Trophoblast cell (in vitro differentiated cells and primary cell): Measurements from ENCODE around the gene MOXD1.
A peak's percentile ranks its signal among the peaks of the same experiment; 100 is the strongest.

Experiments
- DNase-seq, 2 donors: peaks; one replicate each; pipeline ENCODE4 v3.0.0-alpha.2; 2016
- H2AFZ ChIP-seq: 2 replicates; pipeline ENCODE4 v1.6.1; 2013; ENCODE audit warnings: low read length, moderate library complexity, mild to moderate bottlenecking; ENCODE audit not compliant: insufficient read depth, poor library complexity
- H2AK5ac ChIP-seq: 2 replicates; pipeline ENCODE4 v1.6.1; 2013; ENCODE audit warnings: mild to moderate bottlenecking, low read length
- H2BK120ac ChIP-seq: 2 replicates; pipeline ENCODE4 v1.6.1; 2013; ENCODE audit warnings: low read length, mild to moderate bottlenecking, moderate library complexity; ENCODE audit not compliant: insufficient read depth, poor library complexity
- H2BK12ac ChIP-seq: 2 replicates; pipeline ENCODE4 v1.6.1; 2013; ENCODE audit warnings: mild to moderate bottlenecking, low read length, moderate library complexity
- H2BK5ac ChIP-seq: 2 replicates; pipeline ENCODE4 v1.6.1; 2013; ENCODE audit warnings: low read length, low read depth, moderate library complexity, mild to moderate bottlenecking; ENCODE audit not compliant: poor library complexity
- H3K14ac ChIP-seq: 2 replicates; pipeline ENCODE4 v1.6.1; 2013; ENCODE audit warnings: mild to moderate bottlenecking, low read length
- H3K18ac ChIP-seq: 2 replicates; pipeline ENCODE4 v1.6.1; 2013; ENCODE audit warnings: mild to moderate bottlenecking, low read length
- H3K23ac ChIP-seq: 2 replicates; pipeline ENCODE4 v1.6.1; 2013; ENCODE audit warnings: low read length
- H3K27ac ChIP-seq: 2 replicates; pipeline ENCODE4 v1.5.1; 2013; ENCODE audit warnings: low read depth, mild to moderate bottlenecking, inconsistent platforms, low read length, moderate library complexity
- H3K27me3 ChIP-seq: 2 replicates; pipeline ENCODE4 v1.6.1; 2013; ENCODE audit warnings: inconsistent platforms, mild to moderate bottlenecking, low read length, moderate library complexity; ENCODE audit not compliant: insufficient read depth
- H3K36me3 ChIP-seq, 2 experiments: 1 replicate in 1 of 2; 2 replicates in 1 of 2; pipeline ENCODE4 v1.6.1; 2013; ENCODE audit warnings: low read length in 2 of 2, mild to moderate bottlenecking in 2 of 2, moderate library complexity in 1 of 2; ENCODE audit not compliant: insufficient read depth in 2 of 2, control insufficient read depth in 1 of 2
- H3K4ac ChIP-seq: 2 replicates; pipeline ENCODE4 v1.6.1; 2013; ENCODE audit warnings: low read depth, mild to moderate bottlenecking, low read length, moderate library complexity
- H3K4me1 ChIP-seq, 2 experiments: 1 replicate in 1 of 2; 2 replicates in 1 of 2; pipeline ENCODE4 v1.6.1; 2013; ENCODE audit warnings: low read length in 2 of 2, mild to moderate bottlenecking in 2 of 2, moderate library complexity in 1 of 2; ENCODE audit not compliant: insufficient read depth in 2 of 2, control insufficient read depth in 1 of 2
- H3K4me2 ChIP-seq: 2 replicates; pipeline ENCODE4 v1.6.1; 2013; ENCODE audit warnings: inconsistent platforms, mild to moderate bottlenecking, low read length, moderate library complexity
- H3K4me3 ChIP-seq: 2 replicates; pipeline ENCODE4 v1.5.1; 2013; ENCODE audit warnings: mild to moderate bottlenecking, low read depth, low read length, inconsistent platforms
- H3K79me1 ChIP-seq: one replicate; pipeline ENCODE4 v1.6.1; 2013; ENCODE audit warnings: low read length
- H3K79me2 ChIP-seq: 2 replicates; pipeline ENCODE4 v1.6.1; 2013; ENCODE audit warnings: low read length, mild to moderate bottlenecking; ENCODE audit not compliant: control insufficient read depth, insufficient read depth, poor library complexity
- H3K9ac ChIP-seq: 2 replicates; pipeline ENCODE4 v1.6.1; 2013; ENCODE audit warnings: mild to moderate bottlenecking, low read length
- H3K9me3 ChIP-seq: 2 replicates; pipeline ENCODE4 v1.6.1; 2013; ENCODE audit warnings: low read depth, mild to moderate bottlenecking, control low read depth, inconsistent platforms, low read length; ENCODE audit not compliant: insufficient read depth
- H4K12ac ChIP-seq: 2 replicates; pipeline ENCODE4 v1.6.1; 2013; ENCODE audit warnings: low read depth, mild to moderate bottlenecking, low read length, moderate library complexity
- H4K8ac ChIP-seq: 2 replicates; pipeline ENCODE4 v1.6.1; 2013; ENCODE audit warnings: low read depth, mild to moderate bottlenecking, low read length, moderate library complexity
- H4K91ac ChIP-seq: one replicate; pipeline ENCODE4 v1.6.1; 2013; ENCODE audit warnings: low read depth, mild to moderate bottlenecking, low read length, moderate library complexity
- WGBS: extraction: QIAGEN DNeasy Blood & Tissue Kit; methylation state at CpG from one replicate; pipeline ENCODE4 v1.1.7; 2013; ENCODE audit warnings: missing lambda C conversion rate; ENCODE audit not compliant: insufficient read length, insufficient coverage; ENCODE audit errors: extremely low coverage; 5-methylcytosine and 5-hydroxymethylcytosine counted together

Gene MOXD1

GRCh38 chr6:132412656-132413498, 11.6 kb upstream of the MOXD1 start:
- H2BK5ac ChIP-seq = no peak overlapping the region
- H4K8ac ChIP-seq = no peak overlapping the region
- H4K12ac ChIP-seq = no peak overlapping the region
- peak in 1 of 2 donors; percentile 49 for DNase-seq
- no peaks in the 10 kb centered on the region for H3K36me3 ChIP-seq
- no peak overlapping the region for H2BK12ac ChIP-seq
- H3K4me2 ChIP-seq = no peak overlapping the region
- no peaks in the 10 kb centered on the region for H3K79me1 ChIP-seq
- no peak overlapping the region for H2AFZ ChIP-seq
- no peak overlapping the region for H4K91ac ChIP-seq
- no peak overlapping the region for H2AK5ac ChIP-seq
- H3K9ac ChIP-seq = no peak overlapping the region
- H3K27me3 ChIP-seq = no peaks in the 10 kb centered on the region
- H3K4me3 ChIP-seq = no peak overlapping the region
- WGBS = no CpG with 5 or more reads among the region's 5 CpGs
- H3K4ac ChIP-seq = no peak overlapping the region
- H3K9me3 ChIP-seq = no peaks in the 10 kb centered on the region
- no peaks in the 10 kb centered on the region for H3K79me2 ChIP-seq
- H2BK120ac ChIP-seq = no peak overlapping the region
- H3K4me1 ChIP-seq = peaks cover 3 to 4% of the 10 kb centered on the region in 2 experiments
- H3K14ac ChIP-seq = no peak overlapping the region
- no peak overlapping the region for H3K23ac ChIP-seq
- H3K27ac ChIP-seq = no peak overlapping the region
- H3K18ac ChIP-seq = no peak overlapping the region

- H3K27ac ChIP-seq = no peak overlapping the region
- no peaks in the 10 kb centered on the region for H3K79me2 ChIP-seq
- no peak overlapping the region for H2AK5ac ChIP-seq
- no peak overlapping the region for H3K14ac ChIP-seq
- no peak overlapping the region for H3K23ac ChIP-seq
- H3K4me1 ChIP-seq = peaks cover 3 to 4% of the 10 kb centered on the region in 2 experiments
- DNase-seq = peak; percentile 21 to 52
- no peaks in the 10 kb centered on the region for H3K79me1 ChIP-seq
- no CpG with 5 or more reads among the region's 4 CpGs for WGBS
- H2BK5ac ChIP-seq = no peak overlapping the region
- no peak overlapping the region for H3K18ac ChIP-seq
- no peak overlapping the region for H3K4me3 ChIP-seq
- H2BK12ac ChIP-seq = no peak overlapping the region
- H4K12ac ChIP-seq = no peak overlapping the region
- H2AFZ ChIP-seq = no peak overlapping the region
- H3K4me2 ChIP-seq = no peak overlapping the region
- no peak overlapping the region for H3K4ac ChIP-seq
- no peaks in the 10 kb centered on the region for H3K36me3 ChIP-seq
- no peaks in the 10 kb centered on the region for H3K27me3 ChIP-seq
- no peak overlapping the region for H4K8ac ChIP-seq
- no peaks in the 10 kb centered on the region for H3K9me3 ChIP-seq
- no peak overlapping the region for H3K9ac ChIP-seq
- no peak overlapping the region for H2BK120ac ChIP-seq
- no peak overlapping the region for H4K91ac ChIP-seq
Observed at GRCh38 chr6:132411296-132411695, 10.0 kb upstream of the MOXD1 start.

- Histone ChIP-seq H3K14ac (no peak overlapping the region), H4K12ac (no peak overlapping the region), H3K4me1 (peaks cover 3 to 4% of the 10 kb centered on the region in 2 experiments), H3K9me3 (no peaks in the 10 kb centered on the region), H3K23ac (no peak overlapping the region), H3K4me3 (no peak overlapping the region), H3K27ac (no peak overlapping the region), H4K8ac (no peak overlapping the region), H3K36me3 (no peaks in the 10 kb centered on the region), H3K79me1 (no peaks in the 10 kb centered on the region), H2AK5ac (no peak overlapping the region), H3K79me2 (no peaks in the 10 kb centered on the region), H2BK120ac (no peak overlapping the region), H3K4ac (no peak overlapping the region), H3K27me3 (no peaks in the 10 kb centered on the region), H2BK12ac (no peak overlapping the region), H2AFZ (no peak overlapping the region), H2BK5ac (no peak overlapping the region), H3K9ac (no peak overlapping the region), H3K4me2 (no peak overlapping the region), H4K91ac (no peak overlapping the region), H3K18ac (no peak overlapping the region)
- WGBS = no CpG with 5 or more reads among the region's 3 CpGs
- no peak for DNase-seq
Observed at GRCh38 chr6:132410830-132411229, 9.6 kb upstream of the MOXD1 start.

DNA sequence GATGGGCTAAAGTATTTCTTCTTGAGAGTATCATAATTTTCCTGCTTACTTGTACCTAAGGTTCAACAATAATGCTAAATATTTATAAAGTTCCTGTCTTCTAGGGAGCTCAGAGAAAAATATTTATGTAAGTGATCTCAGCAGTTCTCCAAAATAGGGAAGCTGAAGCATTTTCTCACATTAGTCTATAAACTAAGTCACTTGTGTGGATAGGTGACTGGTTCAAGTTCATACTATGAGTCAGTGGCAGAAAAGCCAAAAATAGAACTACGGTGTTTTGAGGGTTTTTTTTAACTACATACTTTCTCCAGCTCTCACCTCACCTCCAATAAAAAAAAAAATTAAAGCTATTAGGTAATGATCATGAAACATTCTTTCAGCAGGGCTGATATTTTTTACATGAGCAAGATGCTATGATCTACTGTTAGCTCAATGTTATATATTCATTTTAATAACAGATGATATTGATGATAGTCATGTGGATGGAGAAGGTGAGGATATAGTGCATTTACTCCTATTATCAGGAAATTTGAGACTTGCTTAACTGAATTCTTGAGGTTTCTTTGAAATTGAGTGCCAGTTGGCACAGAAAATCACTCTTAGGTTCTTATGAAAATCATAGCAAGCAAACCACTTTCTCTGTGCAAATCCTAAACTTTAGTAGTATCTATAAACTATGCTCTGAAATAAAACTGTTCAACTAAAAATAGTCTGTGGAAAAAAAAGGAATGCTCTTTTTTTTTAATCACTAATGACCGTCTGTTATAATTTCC, 4.1 kb upstream of the MOXD1 start:
- Histone ChIP-seq H3K14ac (no peak overlapping the region), H3K23ac (no peak overlapping the region), H2BK120ac (no peak overlapping the region), H3K4ac (no peak overlapping the region), H3K4me1 (peaks cover 0 to 12% of the 10 kb centered on the region in 2 experiments), H2AFZ (no peak overlapping the region), H3K4me2 (no peak overlapping the region), H3K27me3 (peaks cover 23% of the 10 kb centered on the region), H4K12ac (no peak overlapping the region), H4K8ac (no peak overlapping the region), H4K91ac (no peak overlapping the region), H3K79me2 (no peaks in the 10 kb centered on the region), H3K36me3 (no peaks in the 10 kb centered on the region), H2AK5ac (no peak overlapping the region), H3K9me3 (no peaks in the 10 kb centered on the region), H3K27ac (no peak overlapping the region), H3K4me3 (no peak overlapping the region), H3K79me1 (no peaks in the 10 kb centered on the region), H2BK5ac (no peak overlapping the region), H2BK12ac (no peak overlapping the region), H3K9ac (no peak overlapping the region), H3K18ac (no peak overlapping the region)
- DNase-seq = no peak
- WGBS = no CpG with 5 or more reads among the region's 2 CpGs
